GM23338 (cell line): ENCODE measurements around the gene DNAAF5.

Experiments
- CREB1 ChIP-seq: fragments of 250-450 bp; sonication (Bioruptor Pico); IDR thresholded peaks from 2 replicates; pipeline ENCODE4 v1.5.0; 2020; ENCODE audit warnings: low read depth, mild to moderate bottlenecking, moderate library complexity
- EZH2 ChIP-seq: fragments of 200-600 bp; sonication (generic); IDR thresholded peaks from one replicate; pipeline ENCODE4 v1.8.0; 2017; ENCODE audit warnings: antibody characterized with exemption, mild to moderate bottlenecking, low read depth; ENCODE audit not compliant: unreplicated experiment
- EZH2phosphoT487 ChIP-seq: fragments of 200-600 bp; sonication (generic); IDR thresholded peaks from one replicate; pipeline ENCODE4 v1.8.1; 2018; ENCODE audit warnings: antibody characterized with exemption; ENCODE audit not compliant: unreplicated experiment
- POLR2AphosphoS5 ChIP-seq: IDR thresholded peaks from 2 replicates; pipeline ENCODE4 v1.6.1; 2016; ENCODE audit warnings: antibody characterized with exemption, low read depth
- TF ChIP-seq, protein P1 (sequence below), 2 experiments: fragments of 200-600 bp in 1 of 2; sonication (generic) in 1 of 2; conservative IDR thresholded peaks; 2 replicates each; pipeline versions ENCODE4 v1.5.1 to v1.6.1; 2016 to 2017; ENCODE audit warnings: antibody characterized with exemption in 2 of 2, low read depth in 2 of 2, mild to moderate bottlenecking in 2 of 2, moderate library complexity in 1 of 2
- TF ChIP-seq, protein P2 (sequence below): IDR thresholded peaks from 2 replicates; pipeline ENCODE4 v1.6.1; 2016; ENCODE audit warnings: antibody characterized with exemption

DNA sequence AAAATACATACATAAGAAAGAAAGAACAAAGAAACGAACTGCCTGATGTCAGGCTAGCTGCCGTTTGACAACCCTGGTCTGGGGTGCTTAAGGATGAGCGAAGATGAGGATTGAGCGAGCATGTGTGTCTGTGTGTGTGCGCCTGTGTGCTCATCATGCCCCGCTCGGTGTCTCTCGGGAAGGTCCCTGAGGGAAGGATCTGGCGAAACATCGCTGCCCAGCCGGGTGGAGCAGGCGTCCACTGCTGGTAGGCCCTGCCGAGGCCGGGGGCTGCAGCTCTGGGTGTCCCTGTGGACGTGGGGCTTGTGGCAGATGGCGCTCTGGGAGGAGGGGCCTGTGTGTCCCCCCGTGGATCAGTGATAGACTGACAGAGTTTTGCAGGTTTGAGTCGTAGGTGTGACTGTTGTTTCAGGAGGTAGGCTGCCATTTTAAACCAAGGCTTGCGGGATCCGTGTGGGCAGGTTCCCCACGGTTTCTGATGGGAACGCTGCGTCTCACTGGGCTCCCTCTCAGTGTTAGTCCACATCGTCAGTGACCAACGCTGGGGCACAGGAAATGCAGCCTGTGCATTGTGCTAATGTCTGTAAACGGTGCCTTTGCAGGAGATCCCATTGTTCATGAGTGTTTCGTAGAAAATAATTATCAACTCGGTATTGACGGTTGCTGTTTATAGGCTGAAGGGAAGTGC, 99.9 kb downstream of the DNAAF5 start:
- TF ChIP-seq EZH2phosphoT487: no peak
- TF ChIP-seq, protein P1, sequence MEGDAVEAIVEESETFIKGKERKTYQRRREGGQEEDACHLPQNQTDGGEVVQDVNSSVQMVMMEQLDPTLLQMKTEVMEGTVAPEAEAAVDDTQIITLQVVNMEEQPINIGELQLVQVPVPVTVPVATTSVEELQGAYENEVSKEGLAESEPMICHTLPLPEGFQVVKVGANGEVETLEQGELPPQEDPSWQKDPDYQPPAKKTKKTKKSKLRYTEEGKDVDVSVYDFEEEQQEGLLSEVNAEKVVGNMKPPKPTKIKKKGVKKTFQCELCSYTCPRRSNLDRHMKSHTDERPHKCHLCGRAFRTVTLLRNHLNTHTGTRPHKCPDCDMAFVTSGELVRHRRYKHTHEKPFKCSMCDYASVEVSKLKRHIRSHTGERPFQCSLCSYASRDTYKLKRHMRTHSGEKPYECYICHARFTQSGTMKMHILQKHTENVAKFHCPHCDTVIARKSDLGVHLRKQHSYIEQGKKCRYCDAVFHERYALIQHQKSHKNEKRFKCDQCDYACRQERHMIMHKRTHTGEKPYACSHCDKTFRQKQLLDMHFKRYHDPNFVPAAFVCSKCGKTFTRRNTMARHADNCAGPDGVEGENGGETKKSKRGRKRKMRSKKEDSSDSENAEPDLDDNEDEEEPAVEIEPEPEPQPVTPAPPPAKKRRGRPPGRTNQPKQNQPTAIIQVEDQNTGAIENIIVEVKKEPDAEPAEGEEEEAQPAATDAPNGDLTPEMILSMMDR (conservative IDR thresholded peaks at IDR 0.05; ENCODE audit: low read depth in 2 of 2): no peak
- no peak for TF ChIP-seq EZH2
- no peak for TF ChIP-seq POLR2AphosphoS5
- TF ChIP-seq, protein P2, sequence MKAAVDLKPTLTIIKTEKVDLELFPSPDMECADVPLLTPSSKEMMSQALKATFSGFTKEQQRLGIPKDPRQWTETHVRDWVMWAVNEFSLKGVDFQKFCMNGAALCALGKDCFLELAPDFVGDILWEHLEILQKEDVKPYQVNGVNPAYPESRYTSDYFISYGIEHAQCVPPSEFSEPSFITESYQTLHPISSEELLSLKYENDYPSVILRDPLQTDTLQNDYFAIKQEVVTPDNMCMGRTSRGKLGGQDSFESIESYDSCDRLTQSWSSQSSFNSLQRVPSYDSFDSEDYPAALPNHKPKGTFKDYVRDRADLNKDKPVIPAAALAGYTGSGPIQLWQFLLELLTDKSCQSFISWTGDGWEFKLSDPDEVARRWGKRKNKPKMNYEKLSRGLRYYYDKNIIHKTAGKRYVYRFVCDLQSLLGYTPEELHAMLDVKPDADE: no peak
- no peak for TF ChIP-seq CREB1
